ENCODE data around the gene ABCF1. TPM values are rescaled to one million over a fixed set of nuclear protein-coding genes. Genes with fewer than 3 reads are reported as not detected.
A peak's percentile ranks its signal among the peaks of the same experiment; 100 is the strongest.

The ABCF1 gene
- total RNA-seq, 1 donor from 2014 or later = 94.5 TPM

- Mint-ChIP-seq H3K27ac (no peak overlapping the region), H3K9me3 (no peaks in the 10 kb centered on the region), H3K4me3 (no peak overlapping the region), H3K4me1 (peaks cover 24% of the 10 kb centered on the region), H3K27me3 (no peaks in the 10 kb centered on the region), H3K36me3 (ENCODE audit: low read depth) (no peaks in the 10 kb centered on the region)
- ATAC-seq (ENCODE audit: low read depth) (no peak), DNase-seq (no peak)
- TF ChIP-seq CTCF (IDR thresholded peaks at IDR 0.05) = no peak
- POLR2A ChIA-PET = interaction anchor here (0.6 to 1.3 kb wide), 3 partner anchors 22 to 64 kb away, joined by 3 to 5 read pairs (median 3); no protein-coding TSS in a partner anchor
- intact Hi-C loops (cut with micrococcal nuclease) = no loop called here
- CTCF ChIA-PET = interaction anchor here (15.7 kb wide), 1 partner anchor 54 kb away, joined by 411 read pairs; no protein-coding TSS in a partner anchor
Measured at GRCh38 chr6:30537931-30538330, 33.3 kb upstream of the ABCF1 start.

GRCh38 chr6:30541515-30542403 lies 29.5 kb upstream of the ABCF1 start:
- DNase-seq (peak; percentile 65), ATAC-seq (ENCODE audit: low read depth) (peak; percentile 84)
- POLR2A ChIA-PET = interaction anchor here (0.6 to 7.2 kb wide), 22 partner anchors 10 to 661 kb away, joined by 3 to 147 read pairs (median 5); partner anchors contain the start of genes ABCF1, GNL1, MDC1 and MRPS18B
- H3K36me3 Mint-ChIP-seq (ENCODE audit: low read depth) = peaks cover 17% of the 10 kb centered on the region
- intact Hi-C loops (cut with micrococcal nuclease) = loop anchor here (1.0 to 10.0 kb wide), 8 partner anchors 9 to 543 kb away; partner anchors contain the start of genes DHX16, GNL1 and HLA-E
- H3K27me3 Mint-ChIP-seq = no peaks in the 10 kb centered on the region
- peaks cover 30% of the 10 kb centered on the region for H3K4me1 Mint-ChIP-seq
- peak overlapping the region; percentile 81 for H3K27ac Mint-ChIP-seq
- H3K9me3 Mint-ChIP-seq = no peaks in the 10 kb centered on the region
- H3K4me3 Mint-ChIP-seq = peak overlapping the region; percentile 81
- CTCF ChIA-PET = interaction anchor here (0.6 to 15.7 kb wide), 28 partner anchors 9 to 546 kb away, joined by 3 to 411 read pairs (median 6); partner anchors contain the start of genes ABCF1, DHX16, GNL1 and MDC1
- peak; percentile 98 for TF ChIP-seq CTCF (IDR thresholded peaks at IDR 0.05)

GRCh38 chr6:30542404-30542725 lies 28.9 kb upstream of the ABCF1 start:
- Mint-ChIP-seq H3K27me3 (no peaks in the 10 kb centered on the region), H3K9me3 (no peaks in the 10 kb centered on the region), H3K4me1 (peaks cover 30% of the 10 kb centered on the region), H3K36me3 (ENCODE audit: low read depth) (peaks cover 22% of the 10 kb centered on the region), H3K27ac (peak overlapping the region; percentile 81), H3K4me3 (peak overlapping the region; percentile 81)
- no peak for TF ChIP-seq CTCF (IDR thresholded peaks at IDR 0.05)
- DNase-seq (no peak), ATAC-seq (ENCODE audit: low read depth) (peak; percentile 56)
- intact Hi-C loops (cut with micrococcal nuclease) = loop anchor here (2.0 to 10.0 kb wide), 2 partner anchors 14 to 542 kb away; no protein-coding TSS in a partner anchor
- ChIA-PET POLR2A (interaction anchor here (0.6 to 7.2 kb wide), 15 partner anchors 10 to 175 kb away, joined by 3 to 147 read pairs (median 14); partner anchors contain the start of genes GNL1, MDC1, MRPS18B and PPP1R10), CTCF (interaction anchor here (0.6 to 15.7 kb wide), 23 partner anchors 9 to 1062 kb away, joined by 3 to 411 read pairs (median 11); partner anchors contain the start of genes ABCF1, DHX16, GNL1 and MDC1)

GRCh38 chr6:30542915-30543314 lies 28.3 kb upstream of the ABCF1 start:
- ChIA-PET CTCF (interaction anchor here (0.6 to 15.7 kb wide), 17 partner anchors 8 to 1062 kb away, joined by 3 to 411 read pairs (median 12); partner anchors contain the start of genes ABCF1 and DHX16), POLR2A (interaction anchor here (1.0 to 7.2 kb wide), 11 partner anchors 11 to 141 kb away, joined by 3 to 147 read pairs (median 14); partner anchors contain the start of genes GNL1, MRPS18B, PPP1R10 and PRR3)
- H3K9me3 Mint-ChIP-seq = no peaks in the 10 kb centered on the region
- ATAC-seq (ENCODE audit: low read depth) (no peak), DNase-seq (no peak)
- H3K27ac Mint-ChIP-seq = peak overlapping the region; percentile 81
- H3K27me3 Mint-ChIP-seq = no peaks in the 10 kb centered on the region
- peaks cover 26% of the 10 kb centered on the region for H3K36me3 Mint-ChIP-seq (ENCODE audit: low read depth)
- H3K4me1 Mint-ChIP-seq = peaks cover 29% of the 10 kb centered on the region
- peak overlapping the region; percentile 81 for H3K4me3 Mint-ChIP-seq
- intact Hi-C loops (cut with micrococcal nuclease) = loop anchor here (2.0 to 10.0 kb wide), 2 partner anchors 14 to 542 kb away; no protein-coding TSS in a partner anchor
- no peak for TF ChIP-seq CTCF (IDR thresholded peaks at IDR 0.05)
